Spleen (tissue), 11 donors: ENCODE measurements around the gene GCFC2. TPM values are rescaled to one million over a fixed set of nuclear protein-coding genes. Genes with fewer than 3 reads are reported as not detected.

Source experiments
- DNase-seq: peaks from one replicate; pipeline ENCODE4 v3.0.0-alpha.2; 2020
- H3K27ac ChIP-seq, 8 donors: fragments of 200-600 bp; sonication (generic) in 7 of 8; 1 replicate in 4 of 8; 2 replicates in 4 of 8; pipeline versions ENCODE4 v1.5.0 to v1.8.0; 2016 to 2021; ENCODE audit warnings: inconsistent platforms in 4 of 8, mild to moderate bottlenecking in 4 of 8, moderate library complexity in 1 of 8
- H3K27me3 ChIP-seq, 7 donors: fragments of 200-600 bp; sonication (generic) in 6 of 7; replicated peaks in 1 of 7; 1 replicate in 4 of 7; 2 replicates in 3 of 7; pipeline versions ENCODE4 v1.5.0 to v1.8.0; 2016 to 2021; ENCODE audit warnings: inconsistent platforms in 3 of 7, mild to moderate bottlenecking in 1 of 7
- H3K36me3 ChIP-seq, 6 donors: fragments of 200-600 bp; sonication (generic) in 5 of 6; 1 replicate in 4 of 6; 2 replicates in 2 of 6; pipeline versions ENCODE4 v1.5.0 to v1.8.0; 2016 to 2021; ENCODE audit warnings: inconsistent platforms in 2 of 6
- H3K4me1 ChIP-seq, 6 donors: fragments of 200-600 bp; sonication (generic) in 5 of 6; 1 replicate in 3 of 6; 2 replicates in 3 of 6; pipeline versions ENCODE4 v1.5.0 to v1.8.0; 2016 to 2021; ENCODE audit warnings: inconsistent platforms in 3 of 6
- H3K4me3 ChIP-seq, 8 donors: fragments of 200-600 bp; sonication (generic) in 7 of 8; 1 replicate in 4 of 8; 2 replicates in 4 of 8; pipeline versions ENCODE4 v1.5.0 to v1.8.0; 2016 to 2021; ENCODE audit warnings: inconsistent platforms in 4 of 8, mild to moderate bottlenecking in 4 of 8, moderate library complexity in 2 of 8
- H3K9me3 ChIP-seq, 8 donors: fragments of 200-600 bp; sonication (generic) in 7 of 8; 1 replicate in 4 of 8; 2 replicates in 4 of 8; pipeline versions ENCODE4 v1.5.0 to v1.8.0; 2016 to 2021; ENCODE audit warnings: inconsistent platforms in 4 of 8
- CTCF ChIP-seq, 11 experiments: fragments of 200-600 bp in 7 of 11; fragments of 450-650 bp in 4 of 11; sonication (generic) in 4 of 11; IDR thresholded peaks in 8 of 11; conservative IDR thresholded peaks in 3 of 11; 1 replicate in 7 of 11; 2 replicates in 4 of 11; pipeline versions ENCODE4 v1.4.0 to v1.8.0; 2016 to 2021; ENCODE audit warnings: antibody characterized with exemption in 11 of 11, inconsistent platforms in 4 of 11, mild to moderate bottlenecking in 1 of 11
- POLR2A ChIP-seq, 3 donors: fragments of 450-650 bp; IDR thresholded peaks; one replicate each; pipeline ENCODE4 v1.5.1; 2017; ENCODE audit warnings: antibody characterized with exemption in 3 of 3, mild to moderate bottlenecking in 1 of 3
- POLR2AphosphoS5 ChIP-seq, 3 donors: sonication (generic); formaldehyde crosslinking; IDR thresholded peaks; one replicate each; pipeline ENCODE4 v1.5.1; 2017; ENCODE audit warnings: antibody characterized with exemption in 3 of 3
- whole genome bisulfite sequencing, 5 donors: extraction: QIAGEN DNeasy Blood & Tissue Kit in 3 of 5; methylation state at CpG; one replicate each; pipeline versions ENCODE4 v1.1.5 to v1.1.7; 2013 to 2018; 5-methylcytosine and 5-hydroxymethylcytosine counted together
- intact Hi-C: fragments of 100-400 bp; cut with DNase I; formaldehyde crosslinking; loops from one replicate; pipeline ENCODE4 v1.15.0; 2023; ENCODE audit warnings: low total_unique reads
- polyA plus RNA-seq, 3 donors: library from polyadenylated mRNA; stranded (reverse); fragments of 200-250 nt; gene quantifications; one replicate each; pipeline ENCODE4 v1.2.1, GENCODE V29; 2013
- total RNA-seq, 7 donors: library from RNA; depleted of rRNA in 3 of 7; stranded (reverse); fragments of >200 nt in 3 of 7; fragmentation: NEBNext Ultra II Directional in 4 of 7; extraction: Animal tissue kit (Norgen Biotek cat#: 25700) in 4 of 7; gene quantifications; one replicate each; pipeline versions ENCODE4 v1.1.0 to v1.2.1, GENCODE V29; 2016 to 2021
- donor health status: healthy with polysubstance abuse.
- donor health status: DM: no; HTN: no; CAD: no; lungs with moderate emphysema.
- donor health status: DM: no; HTN: no; CAD: no.
- donor health status: Bipolar disorder and iron deficiency.
- donor health status: healthy.
- donor health status: DM: no; HTN: no; CAD: no.
- donor health status: DM: yes; HTN: yes; CAD: no.

GCFC2 gene
- total and polyA plus RNA-seq, 10 donors = 13.1 to 27.7 (median 20.5) TPM

GRCh38 chr2:75667884-75668283 is 42.8 kb downstream of the GCFC2 start:
- Histone ChIP-seq H3K27ac (no peak overlapping the region), H3K4me1 (no peaks in the 10 kb centered on the region), H3K9me3 (no peaks in the 10 kb centered on the region), H3K27me3 (no peaks in the 10 kb centered on the region), H3K4me3 (no peak overlapping the region), H3K36me3 (peaks cover 0 to 74% (median 23%) of the 10 kb centered on the region in 6 donors)
- intact Hi-C loops = no loop called here
- 86 to 94% (median 90%) methylated on average over 2 of the region's 2 CpGs for WGBS, 5 donors
- TF ChIP-seq CTCF (IDR thresholded peaks at IDR 0.05 in 8 of 11, conservative IDR thresholded peaks at IDR 0.05 in 3 of 11) (no peak), POLR2A (IDR thresholded peaks at IDR 0.05) (no peak), POLR2AphosphoS5 (IDR thresholded peaks at IDR 0.05) (no peak)
- no peak for DNase-seq

- WGBS, 5 donors = 89 to 95% (median 93%) methylated on average over 6 of the region's 6 CpGs
- Histone ChIP-seq H3K4me3 (no peak overlapping the region), H3K27ac (no peak overlapping the region), H3K9me3 (no peaks in the 10 kb centered on the region), H3K27me3 (no peaks in the 10 kb centered on the region), H3K4me1 (no peaks in the 10 kb centered on the region), H3K36me3 (peaks cover 0 to 77% (median 27%) of the 10 kb centered on the region in 6 donors)
- DNase-seq = no peak
- intact Hi-C loops = no loop called here
- TF ChIP-seq POLR2A (IDR thresholded peaks at IDR 0.05) = no peak
- no peak for TF ChIP-seq CTCF (IDR thresholded peaks at IDR 0.05 in 8 of 11, conservative IDR thresholded peaks at IDR 0.05 in 3 of 11)
- TF ChIP-seq POLR2AphosphoS5 (IDR thresholded peaks at IDR 0.05) = no peak
These were observed 43.8 kb downstream of the GCFC2 start for GRCh38 chr2:75666911-75667310.

- Histone ChIP-seq H3K27me3 (no peaks in the 10 kb centered on the region), H3K4me3 (no peak overlapping the region), H3K9me3 (peaks cover 0 to 23% (median 19%) of the 10 kb centered on the region in 8 donors), H3K27ac (no peak overlapping the region), H3K36me3 (peaks cover 7 to 100% (median 70%) of the 10 kb centered on the region in 6 donors), H3K4me1 (no peaks in the 10 kb centered on the region)
- TF ChIP-seq CTCF (IDR thresholded peaks at IDR 0.05 in 8 of 11, conservative IDR thresholded peaks at IDR 0.05 in 3 of 11) = no peak
- TF ChIP-seq POLR2AphosphoS5 (IDR thresholded peaks at IDR 0.05) = no peak
- TF ChIP-seq POLR2A (IDR thresholded peaks at IDR 0.05) = no peak
- no peak for DNase-seq
- intact Hi-C loops = no loop called here
These were observed 52.9 kb downstream of the GCFC2 start for GRCh38 chr2:75657798-75658197.

GRCh38 chr2:75656563-75656962 is 54.2 kb downstream of the GCFC2 start:
- no peaks in the 10 kb centered on the region for H3K4me1 ChIP-seq
- WGBS, 5 donors = 70 to 94% (median 81%) methylated on average over 1 of the region's 1 CpG
- peaks cover 10 to 100% (median 74%) of the 10 kb centered on the region in 6 donors for H3K36me3 ChIP-seq

More at GRCh38 chr2:75656563-75656962, 54.2 kb downstream of the GCFC2 start:
- DNase-seq = no peak
- intact Hi-C loops = no loop called here
- peaks cover 0 to 23% (median 19%) of the 10 kb centered on the region in 8 donors for H3K9me3 ChIP-seq
- H3K27ac ChIP-seq = no peak overlapping the region
- H3K4me3 ChIP-seq = no peak overlapping the region
- no peaks in the 10 kb centered on the region for H3K27me3 ChIP-seq
- TF ChIP-seq POLR2AphosphoS5 (IDR thresholded peaks at IDR 0.05) (no peak), CTCF (IDR thresholded peaks at IDR 0.05 in 8 of 11, conservative IDR thresholded peaks at IDR 0.05 in 3 of 11) (no peak), POLR2A (IDR thresholded peaks at IDR 0.05) (no peak)
